Transverse colon (tissue), 4 donors: ENCODE data around the gene B3GALT2. TPM values are rescaled to one million over a fixed set of nuclear protein-coding genes. Genes with fewer than 3 reads are reported as not detected.

Experiments
- DNase-seq: peaks from one replicate; pipeline ENCODE4 v3.0.0-alpha.2; 2019
- H3K27ac ChIP-seq, 4 donors: fragments of 200-600 bp; sonication (generic); 2 replicates each; pipeline ENCODE4 v1.5.1; 2016 to 2018; ENCODE audit warnings: inconsistent platforms in 4 of 4
- H3K27me3 ChIP-seq: fragments of 200-600 bp; sonication (generic); 2 replicates; pipeline ENCODE4 v1.5.1; 2017; ENCODE audit warnings: inconsistent platforms
- H3K36me3 ChIP-seq, 4 donors: fragments of 200-600 bp; sonication (generic); 2 replicates each; pipeline ENCODE4 v1.5.1; 2017 to 2019; ENCODE audit warnings: inconsistent platforms in 4 of 4
- H3K4me1 ChIP-seq, 4 donors: fragments of 200-600 bp; sonication (generic); 2 replicates each; pipeline ENCODE4 v1.5.1; 2017 to 2020; ENCODE audit warnings: inconsistent platforms in 4 of 4
- H3K4me3 ChIP-seq, 4 donors: fragments of 200-600 bp; sonication (generic); 1 replicate in 1 of 4; 2 replicates in 3 of 4; pipeline versions ENCODE4 v1.5.1 to v1.6.1; 2017 to 2019; ENCODE audit warnings: inconsistent platforms in 4 of 4
- H3K9me3 ChIP-seq, 2 donors: fragments of 200-600 bp; sonication (generic); 2 replicates each; pipeline ENCODE4 v1.5.1; 2017 to 2019; ENCODE audit warnings: inconsistent platforms in 2 of 2
- EP300 ChIP-seq: sonication (generic); formaldehyde crosslinking; IDR thresholded peaks from one replicate; pipeline ENCODE4 v1.6.1; 2017; ENCODE audit warnings: antibody characterized with exemption, low read depth
- POLR2A ChIP-seq: fragments of 450-650 bp; IDR thresholded peaks from one replicate; pipeline ENCODE4 v1.6.1; 2016; ENCODE audit warnings: antibody characterized with exemption, mild to moderate bottlenecking, moderate library complexity
- POLR2AphosphoS5 ChIP-seq, 3 donors: sonication (generic); formaldehyde crosslinking; IDR thresholded peaks; one replicate each; pipeline ENCODE4 v1.6.1; 2016; ENCODE audit warnings: antibody characterized with exemption in 3 of 3
- WGBS, 2 donors: methylation state at CpG; one replicate each; pipeline ENCODE4 v1.1.5; 2018; ENCODE audit warnings: low coverage in 1 of 2; 5-methylcytosine and 5-hydroxymethylcytosine counted together
- in situ Hi-C, 4 donors: fragments of 200-750 bp; cut with MboI; loops; one replicate each; pipeline versions ENCODE4 v1.15.0 to v1.15.1; 2017; ENCODE audit warnings: low sequenced_read_pairs in 3 of 4, low pct_ligation_motif_present in 1 of 4, low pct_unique_long_range_greater_than_20kb in 1 of 4
- intact Hi-C: fragments of 100-400 bp; cut with DNase I; formaldehyde crosslinking; loops from one replicate; pipeline ENCODE4 v1.15.1; 2023; ENCODE audit warnings: low total_unique reads
- total RNA-seq, 4 donors: library from RNA; depleted of rRNA; stranded (reverse); fragments of >200 nt; gene quantifications; one replicate each; pipeline ENCODE4 v1.1.0, GENCODE V29; 2016
- TF ChIP-seq, protein P1 (sequence below), 5 experiments: fragments of 200-600 bp in 3 of 5; fragments of 450-650 bp in 2 of 5; sonication (generic) in 3 of 5; IDR thresholded peaks; 1 replicate in 2 of 5; 2 replicates in 3 of 5; pipeline ENCODE4 v1.5.1; 2016 to 2017; ENCODE audit warnings: antibody characterized with exemption in 5 of 5, inconsistent platforms in 3 of 5, mild to moderate bottlenecking in 2 of 5, moderate library complexity in 1 of 5

The B3GALT2 gene
- total RNA-seq, 4 donors from 2014 or later: 0.20 to 0.82 (median 0.64) TPM; not detected in 1

- in situ Hi-C loops (no loop called here), intact Hi-C loops (no loop called here)
- no peak overlapping the region for H3K27ac ChIP-seq
- 68 to 76% methylated on average over 2 of the region's 2 CpGs for whole genome bisulfite sequencing, 2 donors
- H3K9me3 ChIP-seq: no peaks in the 10 kb centered on the region
- H3K36me3 ChIP-seq: peaks cover 0 to 23% (median 1%) of the 10 kb centered on the region in 4 donors
- no peak for TF ChIP-seq POLR2AphosphoS5 (IDR thresholded peaks at IDR 0.05)
- TF ChIP-seq EP300: no peak
- TF ChIP-seq, protein P1, sequence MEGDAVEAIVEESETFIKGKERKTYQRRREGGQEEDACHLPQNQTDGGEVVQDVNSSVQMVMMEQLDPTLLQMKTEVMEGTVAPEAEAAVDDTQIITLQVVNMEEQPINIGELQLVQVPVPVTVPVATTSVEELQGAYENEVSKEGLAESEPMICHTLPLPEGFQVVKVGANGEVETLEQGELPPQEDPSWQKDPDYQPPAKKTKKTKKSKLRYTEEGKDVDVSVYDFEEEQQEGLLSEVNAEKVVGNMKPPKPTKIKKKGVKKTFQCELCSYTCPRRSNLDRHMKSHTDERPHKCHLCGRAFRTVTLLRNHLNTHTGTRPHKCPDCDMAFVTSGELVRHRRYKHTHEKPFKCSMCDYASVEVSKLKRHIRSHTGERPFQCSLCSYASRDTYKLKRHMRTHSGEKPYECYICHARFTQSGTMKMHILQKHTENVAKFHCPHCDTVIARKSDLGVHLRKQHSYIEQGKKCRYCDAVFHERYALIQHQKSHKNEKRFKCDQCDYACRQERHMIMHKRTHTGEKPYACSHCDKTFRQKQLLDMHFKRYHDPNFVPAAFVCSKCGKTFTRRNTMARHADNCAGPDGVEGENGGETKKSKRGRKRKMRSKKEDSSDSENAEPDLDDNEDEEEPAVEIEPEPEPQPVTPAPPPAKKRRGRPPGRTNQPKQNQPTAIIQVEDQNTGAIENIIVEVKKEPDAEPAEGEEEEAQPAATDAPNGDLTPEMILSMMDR (IDR thresholded peaks at IDR 0.05): no peak
- H3K4me1 ChIP-seq: peaks cover 0 to 25% (median 3%) of the 10 kb centered on the region in 4 donors
- no peaks in the 10 kb centered on the region for H3K27me3 ChIP-seq
- H3K4me3 ChIP-seq: no peak overlapping the region
- no peak for DNase-seq
Measured at GRCh38 chr1:193157360-193157759, 29.1 kb downstream of the B3GALT2 start.

- Histone ChIP-seq H3K27me3 (no peaks in the 10 kb centered on the region), H3K36me3 (peaks cover 0 to 29% (median 2%) of the 10 kb centered on the region in 4 donors), H3K27ac (no peak overlapping the region), H3K4me3 (no peak overlapping the region), H3K9me3 (no peaks in the 10 kb centered on the region), H3K4me1 (peaks cover 0 to 25% (median 3%) of the 10 kb centered on the region in 4 donors)
- DNase-seq: no peak
- TF ChIP-seq EP300: no peak
- TF ChIP-seq, protein P1 (IDR thresholded peaks at IDR 0.05): no peak
- 43 to 78% methylated on average over 3 of the region's 3 CpGs for WGBS, 2 donors
- in situ Hi-C loops (no loop called here), intact Hi-C loops (no loop called here)
Measured at GRCh38 chr1:193156822-193157142, 29.6 kb downstream of the B3GALT2 start.

DNA sequence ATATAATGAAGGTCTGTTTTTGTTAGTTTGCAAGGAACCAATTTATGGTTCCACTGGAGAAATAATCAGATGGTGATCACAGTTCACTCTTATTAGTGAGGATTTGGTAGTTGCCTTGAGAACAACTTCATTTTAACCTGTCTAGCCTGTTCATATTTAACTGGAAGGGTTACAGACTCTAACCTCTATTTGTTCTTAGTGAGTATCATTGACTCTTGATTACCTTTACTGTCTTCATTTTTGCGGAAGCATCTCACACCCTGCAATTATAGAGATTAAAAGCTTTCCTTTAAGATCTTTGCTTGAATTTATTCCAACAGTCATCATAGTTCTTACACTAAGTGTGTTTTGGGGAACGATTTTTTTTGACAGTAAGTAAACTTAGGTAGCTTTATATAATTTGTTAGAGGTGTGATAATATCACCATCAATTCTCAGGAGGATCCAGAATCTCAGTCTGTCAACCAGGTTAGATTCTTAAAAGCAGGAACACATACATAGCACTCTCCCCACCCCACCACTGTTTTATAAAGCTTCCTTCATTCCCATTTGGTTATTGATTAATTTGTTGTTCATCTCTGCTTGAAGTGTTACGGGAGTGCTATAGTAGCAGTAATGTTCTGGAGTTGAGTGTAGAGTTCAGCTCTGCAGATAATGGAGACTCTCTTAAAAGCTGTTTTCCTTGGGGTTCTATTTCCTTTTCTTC lies 30.1 kb downstream of the B3GALT2 start:
- no peak for DNase-seq

DNA sequence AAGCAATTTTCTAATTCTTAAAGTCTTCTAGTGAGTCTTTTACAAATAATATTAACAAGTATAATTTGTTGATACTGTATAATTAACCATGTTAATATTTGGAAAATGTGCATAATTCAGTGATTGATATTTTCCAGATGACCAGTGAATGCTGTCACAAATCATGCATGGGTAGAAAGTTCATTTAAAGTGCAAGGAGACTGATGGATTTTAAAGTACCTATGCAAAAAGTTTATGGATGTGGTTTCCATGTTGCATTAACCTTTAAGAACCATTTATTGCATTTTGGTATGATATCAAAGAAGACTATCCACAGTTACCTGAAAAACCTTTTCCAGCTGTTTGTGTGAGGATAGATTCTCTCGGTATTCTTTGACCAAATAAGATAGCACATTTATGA lies 41.4 kb downstream of the B3GALT2 start:
- 75 to 83% methylated on average over 1 of the region's 1 CpG for WGBS, 2 donors
- TF ChIP-seq POLR2AphosphoS5 (IDR thresholded peaks at IDR 0.05) (no peak), EP300 (no peak), POLR2A (no peak)
- TF ChIP-seq, protein P1 (IDR thresholded peaks at IDR 0.05): no peak
- intact Hi-C loops: no loop called here

More for the DNA sequence above, 30.1 kb downstream of the B3GALT2 start:
- H3K9me3 ChIP-seq: no peaks in the 10 kb centered on the region
- in situ Hi-C loops: no loop called here
- peaks cover 0 to 32% (median 2%) of the 10 kb centered on the region in 4 donors for H3K36me3 ChIP-seq
- peaks cover 0 to 25% (median 3%) of the 10 kb centered on the region in 4 donors for H3K4me1 ChIP-seq
- WGBS, 2 donors: 52 to 55% methylated on average over 3 of the region's 3 CpGs
- intact Hi-C loops: no loop called here
- TF ChIP-seq EP300 (no peak), POLR2A (no peak), POLR2AphosphoS5 (IDR thresholded peaks at IDR 0.05) (no peak)
- TF ChIP-seq, protein P1 (IDR thresholded peaks at IDR 0.05): no peak
- H3K4me3 ChIP-seq: no peak overlapping the region
- no peaks in the 10 kb centered on the region for H3K27me3 ChIP-seq
- H3K27ac ChIP-seq: no peak overlapping the region

More for the DNA sequence above, 41.4 kb downstream of the B3GALT2 start:
- Histone ChIP-seq H3K4me1 (no peaks in the 10 kb centered on the region), H3K27me3 (no peaks in the 10 kb centered on the region), H3K4me3 (no peak overlapping the region), H3K27ac (no peak overlapping the region), H3K9me3 (no peaks in the 10 kb centered on the region), H3K36me3 (peaks cover 0 to 55% (median 12%) of the 10 kb centered on the region in 4 donors)
- no peak for DNase-seq
- in situ Hi-C loops: no loop called here
